Measurements from ENCODE around the gene MESD. TPM values are rescaled to one million over a fixed set of nuclear protein-coding genes. Genes with fewer than 3 reads are reported as not detected.
A peak's percentile ranks its signal among the peaks of the same experiment; 100 is the strongest.

MESD gene
- total and polyA plus RNA-seq, 12 donors: 13.2 to 56.1 (median 25.6) TPM

DNA sequence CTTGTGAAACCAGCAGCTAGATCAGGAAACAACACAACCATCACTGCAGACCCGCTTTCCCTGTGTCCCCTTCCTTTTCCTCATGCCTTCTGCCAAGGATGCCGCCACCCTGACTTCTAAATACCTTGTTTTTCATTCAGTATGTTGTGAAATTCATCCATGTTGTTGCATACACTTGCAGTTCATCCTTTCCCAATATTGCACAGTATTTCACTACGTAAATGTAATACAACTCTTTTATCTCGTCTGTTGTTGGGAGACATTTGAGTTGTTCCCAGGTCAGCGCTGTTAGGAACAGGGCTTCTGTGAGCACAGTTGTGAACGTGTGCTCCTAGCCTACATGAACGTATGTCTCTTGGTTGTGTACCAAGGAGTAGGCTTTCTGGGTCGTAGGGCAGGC, 35.3 kb upstream of the MESD start:
- no peaks in the 10 kb centered on the region for H3K27me3 ChIP-seq
- no peaks in the 10 kb centered on the region for H3K9me3 ChIP-seq (replicated peaks in 1 of 3)
- no peak overlapping the region for H3K4me3 ChIP-seq
- peaks cover 5 to 11% of the 10 kb centered on the region in 2 donors for H3K4me1 ChIP-seq (replicated peaks in 1 of 2)
- H3K36me3 ChIP-seq (replicated peaks in 1 of 2): no peaks in the 10 kb centered on the region
- intact Hi-C loops (cut with DNase I): no loop called here
- no peak for TF ChIP-seq POLR2A (IDR thresholded peaks at IDR 0.05)
- TF ChIP-seq, protein P1, sequence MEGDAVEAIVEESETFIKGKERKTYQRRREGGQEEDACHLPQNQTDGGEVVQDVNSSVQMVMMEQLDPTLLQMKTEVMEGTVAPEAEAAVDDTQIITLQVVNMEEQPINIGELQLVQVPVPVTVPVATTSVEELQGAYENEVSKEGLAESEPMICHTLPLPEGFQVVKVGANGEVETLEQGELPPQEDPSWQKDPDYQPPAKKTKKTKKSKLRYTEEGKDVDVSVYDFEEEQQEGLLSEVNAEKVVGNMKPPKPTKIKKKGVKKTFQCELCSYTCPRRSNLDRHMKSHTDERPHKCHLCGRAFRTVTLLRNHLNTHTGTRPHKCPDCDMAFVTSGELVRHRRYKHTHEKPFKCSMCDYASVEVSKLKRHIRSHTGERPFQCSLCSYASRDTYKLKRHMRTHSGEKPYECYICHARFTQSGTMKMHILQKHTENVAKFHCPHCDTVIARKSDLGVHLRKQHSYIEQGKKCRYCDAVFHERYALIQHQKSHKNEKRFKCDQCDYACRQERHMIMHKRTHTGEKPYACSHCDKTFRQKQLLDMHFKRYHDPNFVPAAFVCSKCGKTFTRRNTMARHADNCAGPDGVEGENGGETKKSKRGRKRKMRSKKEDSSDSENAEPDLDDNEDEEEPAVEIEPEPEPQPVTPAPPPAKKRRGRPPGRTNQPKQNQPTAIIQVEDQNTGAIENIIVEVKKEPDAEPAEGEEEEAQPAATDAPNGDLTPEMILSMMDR (IDR thresholded peaks at IDR 0.05): no peak
- peak overlapping the region in 2 of 5 donors; percentile 93 to 94 for H3K27ac ChIP-seq
- no peak for DNase-seq
- WGBS, 4 donors: 89 to 97% (median 93%) methylated on average over 8 of the region's 8 CpGs

DNA sequence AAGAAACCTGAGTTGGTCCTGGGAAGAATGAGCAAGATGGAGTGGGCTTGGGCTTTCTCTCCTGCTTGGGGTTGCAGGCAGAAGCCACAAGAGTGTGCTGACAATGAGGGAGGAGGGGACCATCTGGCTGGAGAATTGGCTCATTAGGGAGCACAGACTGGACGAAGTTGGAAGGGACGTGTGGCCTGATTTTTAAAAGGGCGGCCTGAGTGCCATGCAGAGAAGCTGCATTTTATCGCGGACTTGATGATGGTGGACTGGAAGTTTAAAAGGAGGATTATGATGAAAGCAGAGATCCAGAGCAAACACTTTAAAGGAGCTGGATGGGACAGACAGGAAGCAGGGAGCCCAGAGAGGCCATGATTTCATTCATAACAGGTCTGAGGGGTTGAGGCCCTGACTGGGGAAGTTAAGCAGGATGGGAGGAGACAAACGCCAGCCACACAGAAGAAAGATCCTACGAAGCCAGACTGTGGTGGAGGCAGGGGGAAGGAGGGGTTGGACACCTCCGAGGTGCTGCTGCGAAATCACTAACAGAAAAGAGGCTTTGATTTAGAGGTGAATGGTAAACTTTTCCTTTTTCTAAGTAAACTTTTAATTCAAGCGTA, 34.8 kb upstream of the MESD start:
- H3K4me3 ChIP-seq: no peak overlapping the region
- intact Hi-C loops (cut with DNase I): no loop called here
- no peaks in the 10 kb centered on the region for H3K9me3 ChIP-seq (replicated peaks in 1 of 3)
- WGBS, 4 donors: 80 to 87% (median 82%) methylated on average over 10 of the region's 10 CpGs
- TF ChIP-seq, protein P1 (IDR thresholded peaks at IDR 0.05): no peak
- no peak for TF ChIP-seq POLR2A (IDR thresholded peaks at IDR 0.05)
- no peaks in the 10 kb centered on the region for H3K36me3 ChIP-seq (replicated peaks in 1 of 2)
- H3K27ac ChIP-seq: peak overlapping the region; percentile 82 to 94 (median 86)
- no peaks in the 10 kb centered on the region for H3K27me3 ChIP-seq
- peak in 3 of 7 donors; percentile 21 to 30 (median 24) for DNase-seq
- peaks cover 5 to 11% of the 10 kb centered on the region in 2 donors for H3K4me1 ChIP-seq (replicated peaks in 1 of 2)

DNA sequence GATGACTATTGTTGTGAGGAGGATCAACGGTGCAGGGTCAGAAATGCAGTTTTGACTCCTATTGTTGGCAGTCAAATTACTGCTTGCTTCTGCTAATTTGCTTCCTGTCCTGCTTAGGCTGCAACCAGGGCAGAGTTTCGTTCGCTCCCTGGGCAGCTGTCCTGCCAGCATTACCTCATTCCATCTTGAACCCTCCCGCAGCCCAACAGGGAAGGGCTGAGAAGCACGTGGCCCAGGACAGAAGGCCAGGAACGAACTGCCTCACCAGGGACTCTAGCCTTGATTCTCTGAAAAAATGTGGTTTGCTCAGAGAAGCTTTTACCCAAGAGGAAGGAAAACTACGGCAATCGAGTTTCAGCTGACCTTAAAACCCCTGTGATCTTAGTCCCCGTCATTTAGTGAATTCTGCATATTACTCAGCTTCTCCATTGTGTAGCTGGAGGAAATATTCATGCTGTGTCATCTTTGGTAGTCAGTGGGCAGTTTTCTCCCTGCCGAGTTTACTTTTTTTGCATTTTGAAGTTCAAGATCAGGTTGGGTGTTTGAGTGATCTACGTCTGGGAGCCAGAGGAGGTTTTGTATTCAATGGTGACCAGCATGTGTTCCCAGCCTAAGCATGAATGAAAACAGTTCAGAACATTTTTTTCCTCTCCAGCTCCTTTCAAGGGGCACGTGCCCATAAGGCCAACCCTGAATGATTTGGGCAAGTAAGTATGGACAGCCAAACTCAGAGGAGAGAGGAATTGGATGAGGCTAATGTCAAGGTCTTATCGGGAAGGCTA, 34.1 kb upstream of the MESD start:
- intact Hi-C loops (cut with DNase I): no loop called here
- Histone ChIP-seq H3K36me3 (replicated peaks in 1 of 2) (no peaks in the 10 kb centered on the region), H3K4me3 (no peak overlapping the region), H3K4me1 (replicated peaks in 1 of 2) (peaks cover 5 to 11% of the 10 kb centered on the region in 2 donors), H3K27me3 (no peaks in the 10 kb centered on the region), H3K27ac (peak overlapping the region; percentile 82 to 94 (median 86)), H3K9me3 (replicated peaks in 1 of 3) (no peaks in the 10 kb centered on the region)
- TF ChIP-seq POLR2A (IDR thresholded peaks at IDR 0.05): peak in 1 of 2 donors; percentile 52
- TF ChIP-seq, protein P1 (IDR thresholded peaks at IDR 0.05): no peak
- 12 to 30% (median 19%) methylated on average over 13 of the region's 13 CpGs for WGBS, 4 donors
- DNase-seq: peak; percentile 79 to 95 (median 91)

DNA sequence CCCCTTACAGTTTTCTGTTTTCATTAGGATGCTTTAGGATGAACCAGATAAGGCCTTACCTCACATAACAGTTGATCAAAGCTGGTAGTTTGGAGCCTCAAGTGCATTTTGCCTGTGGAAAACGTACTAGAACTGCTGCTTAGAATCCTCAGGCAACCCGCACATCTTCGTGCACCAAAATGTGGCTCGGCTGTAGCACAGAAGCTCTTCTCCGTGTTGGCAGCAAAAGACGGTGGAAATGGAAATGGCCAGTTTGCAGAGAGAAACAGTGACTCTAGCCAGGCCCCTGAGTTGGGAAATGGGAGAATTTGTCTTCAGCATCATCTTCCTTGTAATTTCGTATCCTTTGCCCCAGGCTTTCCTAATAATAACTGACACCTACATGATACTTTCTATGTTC, 31.7 kb upstream of the MESD start:
- TF ChIP-seq, protein P1 (IDR thresholded peaks at IDR 0.05): no peak
- no peak for TF ChIP-seq POLR2A (IDR thresholded peaks at IDR 0.05)
- no peak overlapping the region for H3K27ac ChIP-seq
- no peak for DNase-seq
- intact Hi-C loops (cut with DNase I): no loop called here
- H3K4me3 ChIP-seq: no peak overlapping the region
- H3K36me3 ChIP-seq (replicated peaks in 1 of 2): no peaks in the 10 kb centered on the region
- H3K27me3 ChIP-seq: no peaks in the 10 kb centered on the region
- no peaks in the 10 kb centered on the region for H3K9me3 ChIP-seq (replicated peaks in 1 of 3)
- H3K4me1 ChIP-seq (replicated peaks in 1 of 2): peaks cover 5 to 7% of the 10 kb centered on the region in 2 donors
- WGBS, 4 donors: 90 to 95% (median 93%) methylated on average over 7 of the region's 7 CpGs
